ENCODE data around the gene HSD17B2. TPM values are rescaled to one million over a fixed set of nuclear protein-coding genes. Genes with fewer than 3 reads are reported as not detected.

The HSD17B2 gene
- total RNA-seq, 4 donors from 2014 or later = not detected

- intact Hi-C loops (cut with DNase I) = no loop called here
- Histone ChIP-seq H3K27ac (replicated peaks in 1 of 4) (no peak overlapping the region), H3K27me3 (no peaks in the 10 kb centered on the region), H3K4me3 (no peak overlapping the region), H3K9me3 (peaks cover 0 to 10% (median 0%) of the 10 kb centered on the region in 4 donors), H3K4me1 (no peaks in the 10 kb centered on the region), H3K36me3 (no peaks in the 10 kb centered on the region)
- TF ChIP-seq POLR2AphosphoS5 (IDR thresholded peaks at IDR 0.05) = no peak
- no peak for TF ChIP-seq CTCF (IDR thresholded peaks at IDR 0.05)
- no peak for TF ChIP-seq EP300 (IDR thresholded peaks at IDR 0.05)
- no peak for TF ChIP-seq POLR2A (IDR thresholded peaks at IDR 0.05; ENCODE audit: low read depth)
- 86% methylated on average over 6 of the region's 6 CpGs for WGBS
- no peak for DNase-seq (ENCODE audit: extremely low spot score)
Observed at GRCh38 chr16:82083710-82084353, 48.8 kb downstream of the HSD17B2 start.

- Histone ChIP-seq H3K27ac (replicated peaks in 1 of 4) (no peak overlapping the region), H3K4me1 (no peaks in the 10 kb centered on the region), H3K27me3 (no peaks in the 10 kb centered on the region), H3K9me3 (no peaks in the 10 kb centered on the region), H3K36me3 (no peaks in the 10 kb centered on the region), H3K4me3 (no peak overlapping the region)
- TF ChIP-seq POLR2AphosphoS5 (IDR thresholded peaks at IDR 0.05) (no peak), POLR2A (IDR thresholded peaks at IDR 0.05; ENCODE audit: low read depth) (no peak), EP300 (IDR thresholded peaks at IDR 0.05) (no peak), CTCF (IDR thresholded peaks at IDR 0.05) (no peak)
- intact Hi-C loops (cut with DNase I) = no loop called here
- 78% methylated on average over 2 of the region's 2 CpGs for WGBS
- no peak for DNase-seq (ENCODE audit: extremely low spot score)
Observed at GRCh38 chr16:82085011-82085779, 50.1 kb downstream of the HSD17B2 start.

- no peak for DNase-seq (ENCODE audit: extremely low spot score)
Observed at GRCh38 chr16:82088483-82088882, 53.4 kb downstream of the HSD17B2 start.

GRCh38 chr16:82091241-82091640 lies 56.2 kb downstream of the HSD17B2 start:
- Histone ChIP-seq H3K27ac (replicated peaks in 1 of 4) (no peak overlapping the region), H3K27me3 (no peaks in the 10 kb centered on the region), H3K9me3 (no peaks in the 10 kb centered on the region), H3K4me3 (no peak overlapping the region), H3K4me1 (no peaks in the 10 kb centered on the region), H3K36me3 (no peaks in the 10 kb centered on the region)
- TF ChIP-seq CTCF (IDR thresholded peaks at IDR 0.05) = no peak
- TF ChIP-seq POLR2AphosphoS5 (IDR thresholded peaks at IDR 0.05) = no peak
- TF ChIP-seq EP300 (IDR thresholded peaks at IDR 0.05) = no peak
- no peak for TF ChIP-seq POLR2A (IDR thresholded peaks at IDR 0.05; ENCODE audit: low read depth)
- WGBS = 84% methylated on average over 1 of the region's 1 CpG
- intact Hi-C loops (cut with DNase I) = no loop called here
- no peak for DNase-seq (ENCODE audit: extremely low spot score)

More at GRCh38 chr16:82088483-82088882, 53.4 kb downstream of the HSD17B2 start:
- Histone ChIP-seq H3K9me3 (no peaks in the 10 kb centered on the region), H3K4me3 (no peak overlapping the region), H3K4me1 (no peaks in the 10 kb centered on the region), H3K27me3 (no peaks in the 10 kb centered on the region), H3K36me3 (no peaks in the 10 kb centered on the region), H3K27ac (replicated peaks in 1 of 4) (no peak overlapping the region)
- 73% methylated on average over 4 of the region's 4 CpGs for WGBS
- intact Hi-C loops (cut with DNase I) = no loop called here
- TF ChIP-seq POLR2AphosphoS5 (IDR thresholded peaks at IDR 0.05) = no peak
- no peak for TF ChIP-seq EP300 (IDR thresholded peaks at IDR 0.05)
- no peak for TF ChIP-seq POLR2A (IDR thresholded peaks at IDR 0.05; ENCODE audit: low read depth)
- TF ChIP-seq CTCF (IDR thresholded peaks at IDR 0.05) = no peak

Data from esophagus muscularis mucosa (tissue), 4 donors.